Keratinocyte (primary cell): ENCODE measurements around the gene TSHR.

Experiments
- EZH2 ChIP-seq: IDR thresholded peaks from one replicate; pipeline ENCODE4 v1.6.1; 2012; ENCODE audit warnings: inconsistent platforms, mild to moderate bottlenecking, low read length, moderate library complexity
- TF ChIP-seq, protein P1 (sequence below), 3 experiments: IDR thresholded peaks in 1 of 3; conservative IDR thresholded peaks in 1 of 3; optimal IDR thresholded peaks in 1 of 3; 2 replicates in 2 of 3; 3 replicates in 1 of 3; pipeline versions ENCODE3 to v1.5.1; 2011; ENCODE audit warnings: low read length in 3 of 3, mild to moderate bottlenecking in 3 of 3, moderate library complexity in 2 of 3, control low read depth in 1 of 3, inconsistent platforms in 1 of 3; ENCODE audit not compliant: insufficient read depth in 2 of 3; ENCODE audit errors: extremely low read depth in 1 of 3

DNA sequence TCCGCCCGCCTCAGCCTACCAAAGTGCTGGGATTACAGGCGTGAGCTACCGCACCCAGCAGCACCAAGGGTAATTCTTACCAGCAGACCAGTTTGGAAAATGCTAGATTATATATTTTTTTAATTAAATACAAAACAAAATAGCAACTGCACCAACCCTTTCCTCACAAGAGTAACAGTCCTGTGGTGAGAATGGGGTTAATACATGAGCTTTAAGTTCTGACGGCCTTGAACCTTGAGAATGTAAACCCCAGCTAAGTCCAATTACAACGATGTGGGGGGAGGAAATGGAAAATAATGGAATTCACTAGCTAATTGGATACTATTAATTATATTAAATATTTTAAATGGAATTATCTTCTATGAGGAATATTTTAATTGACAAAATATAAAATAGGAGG lies 183.0 kb downstream of the TSHR start:
- TF ChIP-seq, protein P1, sequence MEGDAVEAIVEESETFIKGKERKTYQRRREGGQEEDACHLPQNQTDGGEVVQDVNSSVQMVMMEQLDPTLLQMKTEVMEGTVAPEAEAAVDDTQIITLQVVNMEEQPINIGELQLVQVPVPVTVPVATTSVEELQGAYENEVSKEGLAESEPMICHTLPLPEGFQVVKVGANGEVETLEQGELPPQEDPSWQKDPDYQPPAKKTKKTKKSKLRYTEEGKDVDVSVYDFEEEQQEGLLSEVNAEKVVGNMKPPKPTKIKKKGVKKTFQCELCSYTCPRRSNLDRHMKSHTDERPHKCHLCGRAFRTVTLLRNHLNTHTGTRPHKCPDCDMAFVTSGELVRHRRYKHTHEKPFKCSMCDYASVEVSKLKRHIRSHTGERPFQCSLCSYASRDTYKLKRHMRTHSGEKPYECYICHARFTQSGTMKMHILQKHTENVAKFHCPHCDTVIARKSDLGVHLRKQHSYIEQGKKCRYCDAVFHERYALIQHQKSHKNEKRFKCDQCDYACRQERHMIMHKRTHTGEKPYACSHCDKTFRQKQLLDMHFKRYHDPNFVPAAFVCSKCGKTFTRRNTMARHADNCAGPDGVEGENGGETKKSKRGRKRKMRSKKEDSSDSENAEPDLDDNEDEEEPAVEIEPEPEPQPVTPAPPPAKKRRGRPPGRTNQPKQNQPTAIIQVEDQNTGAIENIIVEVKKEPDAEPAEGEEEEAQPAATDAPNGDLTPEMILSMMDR (optimal IDR thresholded peaks at IDR 0.05 in 1 of 3, IDR thresholded peaks at IDR 0.05 in 1 of 3, conservative IDR thresholded peaks at IDR 0.05 in 1 of 3; ENCODE audit: extremely low read depth in 1 of 3, insufficient read depth in 2 of 3, low read length in 3 of 3) = no peak
- no peak for TF ChIP-seq EZH2
